ENCODE data around the gene KRT5. TPM values are rescaled to one million over a fixed set of nuclear protein-coding genes. Genes with fewer than 3 reads are reported as not detected.

Gene KRT5
- total RNA-seq, 2 donors from 2014 or later: 160 to 516 TPM

DNA sequence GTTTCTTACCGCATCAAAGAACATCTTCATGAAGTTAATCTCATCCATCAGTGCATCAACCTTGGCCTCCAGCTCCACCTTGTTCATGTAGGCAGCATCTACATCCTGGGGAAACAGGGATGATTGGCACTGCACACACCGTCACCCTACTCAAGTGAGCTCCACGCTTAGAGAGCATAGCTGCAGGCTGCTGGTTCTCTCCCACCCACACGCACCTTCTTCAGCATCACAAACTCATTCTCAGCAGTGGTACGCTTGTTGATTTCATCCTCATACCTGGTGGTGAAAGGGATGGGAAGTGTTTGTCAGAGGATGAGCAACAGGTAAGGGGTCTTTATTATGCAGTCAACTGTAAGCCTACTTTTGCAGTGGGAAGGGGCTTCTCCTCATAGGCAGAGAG, 2.3 kb downstream of the KRT5 start:
- no peaks in the 10 kb centered on the region for H3K9me3 ChIP-seq
- H3K27ac ChIP-seq: peak overlapping the region; percentile 10 to 73
- no peak for DNase-seq (ENCODE audit: low spot score)
- intact Hi-C loops (cut with DNase I): no loop called here
- 61% methylated on average over 5 of the region's 5 CpGs for WGBS
- H3K27me3 ChIP-seq (replicated peaks; ENCODE audit: insufficient read depth): no peaks in the 10 kb centered on the region
- no peaks in the 10 kb centered on the region for H3K4me1 ChIP-seq (replicated peaks)
- no peaks in the 10 kb centered on the region for H3K36me3 ChIP-seq
- H3K4me3 ChIP-seq: peak overlapping the region; percentile 25 to 39
- TF ChIP-seq, protein P1, sequence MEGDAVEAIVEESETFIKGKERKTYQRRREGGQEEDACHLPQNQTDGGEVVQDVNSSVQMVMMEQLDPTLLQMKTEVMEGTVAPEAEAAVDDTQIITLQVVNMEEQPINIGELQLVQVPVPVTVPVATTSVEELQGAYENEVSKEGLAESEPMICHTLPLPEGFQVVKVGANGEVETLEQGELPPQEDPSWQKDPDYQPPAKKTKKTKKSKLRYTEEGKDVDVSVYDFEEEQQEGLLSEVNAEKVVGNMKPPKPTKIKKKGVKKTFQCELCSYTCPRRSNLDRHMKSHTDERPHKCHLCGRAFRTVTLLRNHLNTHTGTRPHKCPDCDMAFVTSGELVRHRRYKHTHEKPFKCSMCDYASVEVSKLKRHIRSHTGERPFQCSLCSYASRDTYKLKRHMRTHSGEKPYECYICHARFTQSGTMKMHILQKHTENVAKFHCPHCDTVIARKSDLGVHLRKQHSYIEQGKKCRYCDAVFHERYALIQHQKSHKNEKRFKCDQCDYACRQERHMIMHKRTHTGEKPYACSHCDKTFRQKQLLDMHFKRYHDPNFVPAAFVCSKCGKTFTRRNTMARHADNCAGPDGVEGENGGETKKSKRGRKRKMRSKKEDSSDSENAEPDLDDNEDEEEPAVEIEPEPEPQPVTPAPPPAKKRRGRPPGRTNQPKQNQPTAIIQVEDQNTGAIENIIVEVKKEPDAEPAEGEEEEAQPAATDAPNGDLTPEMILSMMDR (IDR thresholded peaks at IDR 0.05): no peak
- no peak for TF ChIP-seq POLR2A (IDR thresholded peaks at IDR 0.05)
- no peak for TF ChIP-seq POLR2AphosphoS5 (IDR thresholded peaks at IDR 0.05)

GRCh38 chr12:52517005-52517835, 3.0 kb downstream of the KRT5 start:
- no peaks in the 10 kb centered on the region for H3K9me3 ChIP-seq
- no peaks in the 10 kb centered on the region for H3K4me1 ChIP-seq (replicated peaks)
- H3K27ac ChIP-seq: no peak overlapping the region
- H3K36me3 ChIP-seq: no peaks in the 10 kb centered on the region
- DNase-seq (ENCODE audit: low spot score): no peak
- peak overlapping the region in 1 of 2 donors; percentile 3 for H3K4me3 ChIP-seq
- intact Hi-C loops (cut with DNase I): no loop called here
- 80% methylated on average over 14 of the region's 14 CpGs for WGBS
- H3K27me3 ChIP-seq (replicated peaks; ENCODE audit: insufficient read depth): no peaks in the 10 kb centered on the region
- no peak for TF ChIP-seq POLR2A (IDR thresholded peaks at IDR 0.05)
- TF ChIP-seq, protein P1 (IDR thresholded peaks at IDR 0.05): no peak

GRCh38 chr12:52515927-52516831, 4.0 kb downstream of the KRT5 start:
- 76% methylated on average over 15 of the region's 15 CpGs for WGBS
- intact Hi-C loops (cut with DNase I): no loop called here
- Histone ChIP-seq H3K27me3 (replicated peaks; ENCODE audit: insufficient read depth) (no peaks in the 10 kb centered on the region), H3K4me3 (peak overlapping the region; percentile 2 to 3), H3K9me3 (no peaks in the 10 kb centered on the region), H3K4me1 (replicated peaks) (no peaks in the 10 kb centered on the region), H3K27ac (no peak overlapping the region), H3K36me3 (no peaks in the 10 kb centered on the region)
- DNase-seq (ENCODE audit: low spot score): no peak
- TF ChIP-seq POLR2A (IDR thresholded peaks at IDR 0.05) (no peak), POLR2AphosphoS5 (IDR thresholded peaks at IDR 0.05) (no peak)
- TF ChIP-seq, protein P1 (IDR thresholded peaks at IDR 0.05): no peak

GRCh38 chr12:52515319-52515646, 4.9 kb downstream of the KRT5 start:
- no peaks in the 10 kb centered on the region for H3K27me3 ChIP-seq (replicated peaks; ENCODE audit: insufficient read depth)
- intact Hi-C loops (cut with DNase I): no loop called here
- DNase-seq (ENCODE audit: low spot score): no peak
- H3K9me3 ChIP-seq: no peaks in the 10 kb centered on the region
- H3K4me3 ChIP-seq: no peak overlapping the region
- no peak overlapping the region for H3K27ac ChIP-seq
- WGBS: 91% methylated on average over 1 of the region's 1 CpG
- H3K4me1 ChIP-seq (replicated peaks): no peaks in the 10 kb centered on the region
- H3K36me3 ChIP-seq: no peaks in the 10 kb centered on the region
- TF ChIP-seq, protein P1 (IDR thresholded peaks at IDR 0.05): no peak
- TF ChIP-seq POLR2AphosphoS5 (IDR thresholded peaks at IDR 0.05) (no peak), POLR2A (IDR thresholded peaks at IDR 0.05) (no peak)

Measured in prostate gland (tissue), 2 donors.